K562 (cell line): ENCODE results near the gene ECSIT. TPM values are rescaled to one million over a fixed set of nuclear protein-coding genes. Genes with fewer than 3 reads are reported as not detected.
"Not testable (repeated sequence)": the region's sequence is repeated elsewhere in the genome, so short reads cannot be mapped to it uniquely, and the experiment has no call there.

Experiments used
- ATAC-seq: fragments of 200-7000 bp; cut with Tn5 transposase; 3 replicates; pipeline ENCODE4 v1.9.1; 2020; ENCODE audit warnings: moderate library complexity
- BruUV-seq: library from RNA; stranded (reverse); fragments of 400-500 nt; replicated peaks from 2 replicates; lab custom pipeline; 2021; lab: Mats Ljungman, UMichigan
- CTCF ChIA-PET: fragments of 300-600 bp; formaldehyde crosslinking; extraction: SDS; loops from one replicate; lab custom pipeline; 2021; ENCODE audit warnings: low intra/inter-chr PET ratio; lab: Yijun Ruan, JAX
- POLR2A ChIA-PET: fragments of 300-600, 350-650 bp; sonication (Branson Sonifier 250); formaldehyde crosslinking; extraction: SDS; loops from one replicate; lab custom pipeline; 2021; ENCODE audit warnings: antibody characterized with exemption, inconsistent platforms; lab: Yijun Ruan, JAX
- DNase-seq, 4 experiments: peaks; one replicate each; pipeline versions ENCODE4 v3.0.0 to v3.0.0-alpha.2; 2011 to 2018; ENCODE audit warnings: low spot score in 3 of 4, mixed read lengths in 3 of 4; ENCODE audit errors: extremely low read depth in 1 of 4
- FAIRE-seq: peaks from 2 replicates; lab custom pipeline; 2011; peaks lifted over from hg19 to GRCh38; lab: Jason Lieb, UNC
- H2AFZ ChIP-seq: 2 replicates; pipeline ENCODE4 v1.6.0; 2011; ENCODE audit warnings: low read depth, low read length, control low read depth, inconsistent platforms
- H3K27ac ChIP-seq: fragments of 200-600 bp; 3 replicates; pipeline ENCODE4 v1.8.0; 2011; ENCODE audit warnings: low read depth, mild to moderate bottlenecking, control low read depth, inconsistent platforms, low read length, moderate library complexity, mixed read lengths; ENCODE audit errors: extremely low read depth
- H3K27me3 ChIP-seq, 2 experiments: fragments of 300-600 bp in 1 of 2; 2 replicates in 1 of 2; 3 replicates in 1 of 2; pipeline versions ENCODE4 v1.6.0 to v1.8.0; 2011; ENCODE audit warnings: inconsistent platforms in 2 of 2, low read length in 2 of 2, mild to moderate bottlenecking in 1 of 2, mixed read lengths in 1 of 2, moderate library complexity in 1 of 2; ENCODE audit not compliant: control insufficient read depth in 2 of 2, insufficient read depth in 2 of 2
- H3K36me3 ChIP-seq: fragments of 300-600 bp; 3 replicates; pipeline ENCODE4 v1.8.0; 2011; ENCODE audit warnings: mild to moderate bottlenecking, low read length, inconsistent platforms; ENCODE audit not compliant: control insufficient read depth, insufficient read depth
- H3K4me1 ChIP-seq, 2 experiments: fragments of 200-600 bp in 1 of 2; replicated peaks in 1 of 2; 2 replicates in 1 of 2; 3 replicates in 1 of 2; pipeline versions ENCODE4 v1.5.1 to v1.8.0; 2011; ENCODE audit warnings: inconsistent platforms in 2 of 2, low read length in 2 of 2, mild to moderate bottlenecking in 1 of 2, mixed read lengths in 1 of 2, moderate library complexity in 1 of 2; ENCODE audit not compliant: control insufficient read depth in 2 of 2, insufficient read depth in 2 of 2
- H3K4me2 ChIP-seq: 2 replicates; pipeline ENCODE4 v1.6.1; 2011; ENCODE audit warnings: low read length, control low read depth, inconsistent platforms, mixed read lengths; ENCODE audit not compliant: insufficient read depth
- H3K4me3 ChIP-seq: fragments of 200-600 bp; sonication (generic), shearing (Covaris generic); 2 replicates; pipeline ENCODE4 v1.5.1; 2016; ENCODE audit warnings: control low read depth, inconsistent platforms
- H3K79me2 ChIP-seq: fragments of 200-600 bp; 3 replicates; pipeline ENCODE4 v1.8.0; 2011; ENCODE audit warnings: low read length, inconsistent platforms; ENCODE audit not compliant: control insufficient read depth, insufficient read depth
- H3K9ac ChIP-seq, 2 experiments: 2 replicates each; pipeline versions ENCODE4 v1.6.0 to v1.6.1; 2011; ENCODE audit warnings: low read depth in 2 of 2, low read length in 2 of 2, control low read depth in 1 of 2, inconsistent platforms in 1 of 2, mild to moderate bottlenecking in 1 of 2, mixed read lengths in 1 of 2; ENCODE audit not compliant: insufficient read depth in 1 of 2
- H3K9me1 ChIP-seq: one replicate; pipeline ENCODE4 v1.6.0; 2011; ENCODE audit warnings: inconsistent platforms, mild to moderate bottlenecking, low read length, moderate library complexity; ENCODE audit not compliant: control insufficient read depth, insufficient read depth
- H3K9me3 ChIP-seq: replicated peaks from 2 replicates; pipeline ENCODE4 v1.5.1; 2011; ENCODE audit warnings: low read depth, low read length, inconsistent platforms; ENCODE audit not compliant: control insufficient read depth, insufficient read depth
- H4K20me1 ChIP-seq: replicated peaks from 2 replicates; pipeline ENCODE4 v1.6.1; 2011; ENCODE audit warnings: low read length, inconsistent platforms, mixed read lengths; ENCODE audit not compliant: control insufficient read depth, insufficient read depth
- BCOR ChIP-seq: fragments of 450-650 bp; IDR thresholded peaks from 2 replicates; pipeline ENCODE4 v1.6.1; 2016
- CEBPB ChIP-seq: fragments of 450-650 bp; IDR thresholded peaks from 2 replicates; pipeline ENCODE4 v1.6.1; 2016; ENCODE audit warnings: missing genetic modification characterization, missing compliant biosample characterization
- DMBX1 ChIP-seq: fragments of 250-450 bp; sonication (Bioruptor Pico); IDR thresholded peaks from 2 replicates; pipeline ENCODE4 v1.8.0; 2022; ENCODE audit warnings: inconsistent platforms, mild to moderate bottlenecking, moderate library complexity, borderline replicate concordance
- ZNF121 ChIP-seq: sonication (generic); formaldehyde crosslinking; conservative IDR thresholded peaks from 2 replicates; pipeline ENCODE4 v1.8.0; 2022; ENCODE audit warnings: missing genetic modification reagents
- ZNF316 ChIP-seq: fragments of 450-650 bp; IDR thresholded peaks from 2 replicates; pipeline ENCODE4 v1.6.1; 2016
- ZNF384 ChIP-seq: IDR thresholded peaks from 2 replicates; pipeline ENCODE4 v1.6.1; 2012; ENCODE audit warnings: low read depth, low read length, improper control_type of control experiment
- WGBS: fragments of 100-300 bp; shearing (Covaris generic); methylation state at CpG from one replicate; pipeline ENCODE4 v1.1.6; 2016; ENCODE audit warnings: low coverage, mixed read lengths; ENCODE audit not compliant: insufficient coverage; ENCODE audit errors: missing lambda C conversion rate; 5-methylcytosine and 5-hydroxymethylcytosine counted together
- in situ Hi-C: fragments of 300-500 bp; cut with MboI; formaldehyde crosslinking; loops from 4 replicates; pipeline ENCODE4 v1.15.0; 2018; ENCODE audit warnings: inconsistent platforms, mixed read lengths
- intact Hi-C: fragments of 100-400 bp; cut with micrococcal nuclease; formaldehyde crosslinking; loops from 2 replicates; pipeline ENCODE4 v1.14.2; 2022
- polyA plus RNA-seq, 8 experiments: library from polyadenylated mRNA; depleted of rRNA in 4 of 8; stranded (reverse) in 5 of 8; unstranded in 3 of 8; fragments of >200 nt; fragmentation: Nextera tagmentation in 2 of 8; fragmentation: Illumina TruSeq in 1 of 8; extraction: Ambion mirVana in 2 of 8; extraction: Trizol in 1 of 8; gene quantifications; 2 replicates each; pipeline versions ENCODE4 v1.2.1 to v1.2.3, GENCODE V29; 2011 to 2014; ENCODE audit warnings: inconsistent platforms in 1 of 8, missing spikeins in 1 of 8
- total RNA-seq, 7 experiments: library from RNA; depleted of rRNA in 6 of 7; stranded (reverse); fragments of >200 nt in 6 of 7; fragmentation: Illumina TruSeq in 2 of 7; extraction: Trizol in 2 of 7; gene quantifications; 2 replicates each; pipeline versions ENCODE4 v1.2.1 to v1.2.3, GENCODE V29; 2011 to 2021; ENCODE audit warnings: low replicate concordance in 1 of 7

ECSIT gene
- total and polyA plus RNA-seq, 9 of the 15 experiments (the other 6 are each of a cell fraction or from before 2014, with no cell fraction given) = 1.1 to 82.5 (median 43.9) TPM

DNA sequence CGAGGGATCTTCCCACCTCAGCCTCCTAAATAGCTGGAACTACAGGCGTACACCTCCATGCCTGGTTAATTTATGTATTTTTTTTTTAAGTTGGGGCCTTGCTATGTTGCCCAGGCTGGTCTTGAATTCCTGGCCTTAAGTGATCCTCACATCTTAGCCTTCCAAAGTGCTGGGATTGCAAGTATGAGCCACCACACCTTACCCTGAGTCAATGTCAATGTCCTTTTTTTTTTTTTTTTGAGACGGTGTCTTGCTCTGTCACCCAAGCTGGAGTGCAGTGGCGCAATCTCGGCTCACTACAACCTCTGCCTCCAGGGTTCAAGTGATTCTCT is 36.7 kb upstream of the ECSIT start:
- Histone ChIP-seq H3K27ac (peak overlapping the region; percentile 86), H3K4me1 (peaks cover 58 to 62% of the 10 kb centered on the region in 2 experiments), H3K9ac (peak overlapping the region; percentile 36 to 67; a peak in 3 of 4 replicates)
- BruUV-seq, intact Hi-C loops, H3K4me3 ChIP-seq, H2AFZ ChIP-seq, FAIRE-seq, POLR2A ChIA-PET, H3K9me1 ChIP-seq, H3K27me3 ChIP-seq, H3K36me3 ChIP-seq, DNase-seq, H3K9me3 ChIP-seq, H4K20me1 ChIP-seq, H3K79me2 ChIP-seq, H3K4me2 ChIP-seq, in situ Hi-C loops, ATAC-seq: not testable (repeated sequence)
- TF ChIP-seq CEBPB (tag) = peak; percentile 72
- TF ChIP-seq DMBX1 (CRISPR knock-in tag) = peak; percentile 78; the same call in 1 of the 2 replicates
- TF ChIP-seq ZNF384 = 0 out of 2 replicates have a peak, but pooled peaks have one; percentile 26
- TF ChIP-seq ZNF121 (CRISPR knock-in tag) = peak; percentile 84
- TF ChIP-seq ZNF316 = 0 out of 2 replicates have a peak, but pooled peaks have one; percentile 1
- peak; percentile 63 for TF ChIP-seq BCOR
- CTCF ChIA-PET = interaction anchor here (0.5 kb wide), 1 partner anchor 211 kb away, joined by 3 read pairs; no protein-coding TSS in a partner anchor
- 39% methylated on average over 5 of the region's 5 CpGs for WGBS
